GM23338 (cell line): ENCODE measurements around the gene SERPINB10. TPM values are rescaled to one million over a fixed set of nuclear protein-coding genes. Genes with fewer than 3 reads are reported as not detected.

ENCODE experiments used
- ATAC-seq: fragments of 200-7000 bp; cut with Tn5 transposase; 3 replicates; pipeline ENCODE4 v1.9.1; 2020
- DNase-seq: peaks from one replicate; pipeline ENCODE4 v3.0.0-alpha.2; 2015; ENCODE audit warnings: low spot score
- H2AFZ ChIP-seq: fragments of 200-600 bp; sonication (generic); 2 replicates; pipeline ENCODE4 v1.8.0; 2016; ENCODE audit warnings: antibody characterized with exemption, mild to moderate bottlenecking, moderate library complexity
- H3F3A ChIP-seq: fragments of 200-600 bp; sonication (generic); replicated peaks from 2 replicates; pipeline ENCODE4 v1.8.0; 2017; ENCODE audit warnings: antibody characterized with exemption, mixed run types, low read depth
- H3K27ac ChIP-seq: fragments of 200-600 bp; sonication (generic); 2 replicates; pipeline ENCODE4 v1.6.1; 2016; ENCODE audit warnings: low read depth
- H3K27me3 ChIP-seq: fragments of 200-600 bp; sonication (generic); 2 replicates; pipeline ENCODE4 v1.8.0; 2016; ENCODE audit warnings: mild to moderate bottlenecking, mixed run types, moderate library complexity; ENCODE audit not compliant: insufficient read depth
- H3K36me3 ChIP-seq: fragments of 200-600 bp; sonication (generic); 2 replicates; pipeline ENCODE4 v1.8.0; 2016; ENCODE audit warnings: mild to moderate bottlenecking; ENCODE audit not compliant: insufficient read depth
- H3K4me1 ChIP-seq: fragments of 200-600 bp; sonication (generic); 2 replicates; pipeline ENCODE4 v1.8.0; 2016; ENCODE audit warnings: mild to moderate bottlenecking, moderate library complexity; ENCODE audit not compliant: insufficient read depth
- H3K4me2 ChIP-seq: fragments of 200-600 bp; sonication (generic); 2 replicates; pipeline ENCODE4 v1.7.1; 2017; ENCODE audit warnings: mixed run types
- H3K4me3 ChIP-seq: fragments of 200-600 bp; sonication (generic); 2 replicates; pipeline ENCODE4 v1.6.1; 2016; ENCODE audit warnings: mixed run types
- H3K79me2 ChIP-seq: fragments of 200-600 bp; sonication (generic); replicated peaks from 2 replicates; pipeline ENCODE4 v1.8.0; 2017; ENCODE audit warnings: mild to moderate bottlenecking; ENCODE audit not compliant: insufficient read depth
- H3K9me2 ChIP-seq: fragments of 200-600 bp; sonication (generic); 2 replicates; pipeline ENCODE4 v1.8.0; 2017; ENCODE audit not compliant: insufficient read depth
- H4K20me1 ChIP-seq: fragments of 200-600 bp; sonication (generic); replicated peaks from 2 replicates; pipeline ENCODE4 v1.8.0; 2017; ENCODE audit warnings: mild to moderate bottlenecking; ENCODE audit not compliant: insufficient read depth
- H3K27ac Mint-ChIP-seq: 2 replicates; pipeline ENCODE4 v1.8.0; 2020; ENCODE audit warnings: inconsistent platforms, mild to moderate bottlenecking, moderate library complexity, mixed read lengths
- H3K27me3 Mint-ChIP-seq: 3 replicates; pipeline ENCODE4 v1.8.0; 2022; ENCODE audit warnings: low read depth, mild to moderate bottlenecking, moderate library complexity, mixed read lengths, inconsistent platforms; ENCODE audit not compliant: insufficient read depth, poor library complexity
- H3K36me3 Mint-ChIP-seq: 3 replicates; pipeline ENCODE4 v1.8.0; 2021; ENCODE audit warnings: low read depth, mild to moderate bottlenecking, inconsistent platforms, moderate library complexity, mixed read lengths
- H3K4me1 Mint-ChIP-seq: 3 replicates; pipeline ENCODE4 v1.8.0; 2020; ENCODE audit warnings: mild to moderate bottlenecking, inconsistent platforms, mixed read lengths
- H3K4me3 Mint-ChIP-seq: 3 replicates; pipeline ENCODE4 v1.8.0; 2021; ENCODE audit warnings: moderate library complexity, mild to moderate bottlenecking, inconsistent platforms, mixed read lengths
- H3K9me3 Mint-ChIP-seq: 3 replicates; pipeline ENCODE4 v1.8.0; 2020; ENCODE audit warnings: moderate library complexity, mild to moderate bottlenecking, inconsistent platforms, mixed read lengths
- CREB1 ChIP-seq: fragments of 250-450 bp; sonication (Bioruptor Pico); IDR thresholded peaks from 2 replicates; pipeline ENCODE4 v1.5.0; 2020; ENCODE audit warnings: low read depth, mild to moderate bottlenecking, moderate library complexity
- CTCF ChIP-seq, 2 experiments: fragments of 200-600 bp in 1 of 2; sonication (generic) in 1 of 2; conservative IDR thresholded peaks; 2 replicates each; pipeline versions ENCODE4 v1.5.1 to v1.6.1; 2016 to 2017; ENCODE audit warnings: antibody characterized with exemption in 2 of 2, low read depth in 2 of 2, mild to moderate bottlenecking in 2 of 2, moderate library complexity in 1 of 2
- ETS1 ChIP-seq: IDR thresholded peaks from 2 replicates; pipeline ENCODE4 v1.6.1; 2016; ENCODE audit warnings: antibody characterized with exemption
- POLR2AphosphoS5 ChIP-seq: IDR thresholded peaks from 2 replicates; pipeline ENCODE4 v1.6.1; 2016; ENCODE audit warnings: antibody characterized with exemption, low read depth
- REST ChIP-seq: IDR thresholded peaks from one replicate; pipeline ENCODE4 v1.6.1; 2018; ENCODE audit warnings: antibody characterized with exemption; ENCODE audit not compliant: unreplicated experiment
- STAT1 ChIP-seq: IDR thresholded peaks from one replicate; pipeline ENCODE4 v1.6.1; 2016; ENCODE audit warnings: antibody characterized with exemption; ENCODE audit not compliant: unreplicated experiment
- long read RNA-seq: library from polyadenylated mRNA; unstranded; transcript quantifications from one replicate; pipeline ENCODE4 v2.0.0, GENCODE V29; 2020; ENCODE audit not compliant: unreplicated experiment
- polyA plus RNA-seq: library from polyadenylated mRNA; unstranded; fragments of >200 nt; fragmentation: Nextera tagmentation; extraction: Ambion mirVana; gene quantifications from 2 replicates; pipeline ENCODE4 v1.2.1, GENCODE V29; 2016
- total RNA-seq: library from RNA; depleted of rRNA; stranded (reverse); fragments of >200 nt; shearing (Covaris generic); gene quantifications from 2 replicates; pipeline ENCODE4 v1.2.3, GENCODE V29; 2014; rRNA removed

The SERPINB10 gene
- total RNA-seq, result not detected in 2 replicates
- not detected in 2 replicates for polyA plus RNA-seq
- long read RNA-seq, result 0 reads

- no peak for DNase-seq
- TF ChIP-seq CTCF (conservative IDR thresholded peaks at IDR 0.05; ENCODE audit: low read depth in 2 of 2), result no peak
- no peak for TF ChIP-seq POLR2AphosphoS5
- no peak for TF ChIP-seq ETS1
- TF ChIP-seq CREB1 (CRISPR knock-in tag), result no peak
- no peak for TF ChIP-seq REST
- no peak for TF ChIP-seq STAT1
- no peaks in the 10 kb centered on the region for H3K27me3 Mint-ChIP-seq
Observed at GRCh38 chr18:63907664-63908063, at the start of gene SERPINB10. Gene SERPINB10, plus strand, starts transcription at chr18:63907958. Its CDS starts 7,553 bp downstream, at chr18:63915511.

GRCh38 chr18:63858456-63858855 lies 49.3 kb upstream of the SERPINB10 start:
- Histone ChIP-seq H3K4me1 (no peaks in the 10 kb centered on the region), H3K79me2 (no peaks in the 10 kb centered on the region), H3K36me3 (no peaks in the 10 kb centered on the region), H3K27me3 (no peaks in the 10 kb centered on the region), H2AFZ (no peak overlapping the region), H4K20me1 (no peaks in the 10 kb centered on the region), H3K4me3 (no peak overlapping the region), H3K9me2 (peaks cover 8% of the 10 kb centered on the region; the same call in 1 of the 2 replicates), H3K4me2 (no peak overlapping the region), H3F3A (no peaks in the 10 kb centered on the region), H3K27ac (no peak overlapping the region)
- Mint-ChIP-seq H3K4me3 (no peak overlapping the region), H3K36me3 (no peaks in the 10 kb centered on the region), H3K27ac (no peak overlapping the region), H3K4me1 (no peaks in the 10 kb centered on the region), H3K9me3 (no peaks in the 10 kb centered on the region), H3K27me3 (no peaks in the 10 kb centered on the region)
- no peak for DNase-seq
- TF ChIP-seq POLR2AphosphoS5, result no peak
- ATAC-seq, result no peak

More at GRCh38 chr18:63907664-63908063, at the start of gene SERPINB10:
- Histone ChIP-seq H3K27me3 (no peaks in the 10 kb centered on the region), H3K4me3 (no peak within 1 kb of the TSS), H3K79me2 (no peaks in the 10 kb centered on the region), H3K4me2 (peak within 1 kb of the TSS; percentile 46; the same call in 1 of the 2 replicates), H4K20me1 (no peaks in the 10 kb centered on the region), H2AFZ (peak within 1 kb of the TSS; percentile 80), H3F3A (no peaks in the 10 kb centered on the region), H3K4me1 (peaks cover 11% of the 10 kb centered on the region), H3K36me3 (no peaks in the 10 kb centered on the region), H3K9me2 (peaks cover 11% of the 10 kb centered on the region; the same call in 1 of the 2 replicates), H3K27ac (no peak within 1 kb of the TSS)
- peaks cover 11% of the 10 kb centered on the region; the same call in 2 of the 3 replicates for H3K4me1 Mint-ChIP-seq
- H3K36me3 Mint-ChIP-seq, result peaks cover 5% of the 10 kb centered on the region; the same call in 1 of the 3 replicates
- ATAC-seq, result no peak
- H3K4me3 Mint-ChIP-seq, result no peak within 1 kb of the TSS
- H3K27ac Mint-ChIP-seq, result no peak within 1 kb of the TSS
- H3K9me3 Mint-ChIP-seq, result peaks cover 6% of the 10 kb centered on the region; the same call in 2 of the 3 replicates
